ENCODE data around the gene CPAMD8. TPM values are rescaled to one million over a fixed set of nuclear protein-coding genes. Genes with fewer than 3 reads are reported as not detected.

The CPAMD8 gene
- total RNA-seq, 1 experiment from 2014 or later: 0.20 TPM

DNA sequence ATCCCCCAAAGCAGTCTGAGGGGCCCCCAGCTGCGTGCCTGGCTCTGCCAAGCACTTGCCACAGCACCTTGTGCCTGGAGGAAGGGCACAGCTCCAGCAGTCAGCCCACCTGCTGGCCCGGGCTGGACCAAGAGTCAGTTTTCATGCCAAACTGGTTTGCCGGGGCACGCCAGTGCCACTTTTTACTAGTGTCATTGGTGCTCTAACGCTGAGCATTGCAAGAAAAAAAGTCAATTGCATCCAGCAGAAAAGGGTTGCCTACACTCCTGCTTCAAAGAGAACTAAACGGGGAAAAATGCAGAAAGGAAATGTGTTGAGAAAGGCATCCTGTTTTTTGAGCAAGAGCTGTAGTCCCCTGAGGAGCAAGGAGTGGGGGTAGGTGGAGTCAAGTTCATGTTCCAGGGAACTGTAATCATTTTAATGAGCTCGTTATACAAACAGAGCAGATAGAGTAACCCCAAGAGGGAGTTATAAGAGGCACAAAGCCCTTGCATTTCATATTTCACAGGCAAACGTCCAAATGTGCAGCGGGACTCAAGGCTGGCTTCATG, 69.4 kb downstream of the CPAMD8 start:
- POLR2A ChIA-PET: no interaction called here
- no peak overlapping the region for H3K27ac ChIP-seq (ENCODE audit: low read depth, low read length)
- peak; percentile 42; the same call in 1 of the 2 replicates for ATAC-seq

More for the DNA sequence above, 69.4 kb downstream of the CPAMD8 start:
- H3K9ac ChIP-seq (ENCODE audit: low read length): no peak overlapping the region
- peaks cover 8 to 9% of the 10 kb centered on the region in 2 experiments; a peak in 3 of 4 replicates for H3K4me1 ChIP-seq (ENCODE audit: control insufficient read depth in 1 of 2, insufficient read depth in 2 of 2, low read length in 2 of 2)
- DNase-seq (ENCODE audit: low read depth, low spot score): no peak
- no TSS peak for BruUV-seq (replicated peaks)
- H3K9me3 ChIP-seq (ENCODE audit: control insufficient read depth in 1 of 2, insufficient read depth in 1 of 2, low read depth in 1 of 2, low read length in 2 of 2): no peaks in the 10 kb centered on the region
- no peak overlapping the region for H2AFZ ChIP-seq (ENCODE audit: low read depth, low read length, poor library complexity, severe bottlenecking)
- CTCF ChIA-PET: no interaction called here
- H3K4me2 ChIP-seq (ENCODE audit: low read length): no peak overlapping the region
- RAD21 ChIA-PET (ENCODE audit: low non-redundant PET in 1 of 2, low total read pairs in 2 of 2, uncharacterized antibody in 2 of 2, unreplicated experiment in 2 of 2): interaction anchor here in 1 of 2 experiments (0.6 kb wide), 1 partner anchor 73 kb away, joined by 3 read pairs; no protein-coding TSS in a partner anchor
- H4K20me1 ChIP-seq (ENCODE audit: insufficient read depth): no peaks in the 10 kb centered on the region
- intact Hi-C loops (cut with micrococcal nuclease): no loop called here
- no peak for TF ChIP-seq EZH2 (IDR thresholded peaks at IDR 0.05)
- TF ChIP-seq, protein P1, sequence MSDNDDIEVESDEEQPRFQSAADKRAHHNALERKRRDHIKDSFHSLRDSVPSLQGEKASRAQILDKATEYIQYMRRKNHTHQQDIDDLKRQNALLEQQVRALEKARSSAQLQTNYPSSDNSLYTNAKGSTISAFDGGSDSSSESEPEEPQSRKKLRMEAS (IDR thresholded peaks at IDR 0.05): no peak
- no peak for TF ChIP-seq SIN3A (IDR thresholded peaks at IDR 0.05; ENCODE audit: low read depth)
- TF ChIP-seq TCF7L2 (IDR thresholded peaks at IDR 0.05; ENCODE audit: borderline replicate concordance, extremely low read depth, insufficient read depth, insufficient read length): no peak
- TF ChIP-seq, protein P2, sequence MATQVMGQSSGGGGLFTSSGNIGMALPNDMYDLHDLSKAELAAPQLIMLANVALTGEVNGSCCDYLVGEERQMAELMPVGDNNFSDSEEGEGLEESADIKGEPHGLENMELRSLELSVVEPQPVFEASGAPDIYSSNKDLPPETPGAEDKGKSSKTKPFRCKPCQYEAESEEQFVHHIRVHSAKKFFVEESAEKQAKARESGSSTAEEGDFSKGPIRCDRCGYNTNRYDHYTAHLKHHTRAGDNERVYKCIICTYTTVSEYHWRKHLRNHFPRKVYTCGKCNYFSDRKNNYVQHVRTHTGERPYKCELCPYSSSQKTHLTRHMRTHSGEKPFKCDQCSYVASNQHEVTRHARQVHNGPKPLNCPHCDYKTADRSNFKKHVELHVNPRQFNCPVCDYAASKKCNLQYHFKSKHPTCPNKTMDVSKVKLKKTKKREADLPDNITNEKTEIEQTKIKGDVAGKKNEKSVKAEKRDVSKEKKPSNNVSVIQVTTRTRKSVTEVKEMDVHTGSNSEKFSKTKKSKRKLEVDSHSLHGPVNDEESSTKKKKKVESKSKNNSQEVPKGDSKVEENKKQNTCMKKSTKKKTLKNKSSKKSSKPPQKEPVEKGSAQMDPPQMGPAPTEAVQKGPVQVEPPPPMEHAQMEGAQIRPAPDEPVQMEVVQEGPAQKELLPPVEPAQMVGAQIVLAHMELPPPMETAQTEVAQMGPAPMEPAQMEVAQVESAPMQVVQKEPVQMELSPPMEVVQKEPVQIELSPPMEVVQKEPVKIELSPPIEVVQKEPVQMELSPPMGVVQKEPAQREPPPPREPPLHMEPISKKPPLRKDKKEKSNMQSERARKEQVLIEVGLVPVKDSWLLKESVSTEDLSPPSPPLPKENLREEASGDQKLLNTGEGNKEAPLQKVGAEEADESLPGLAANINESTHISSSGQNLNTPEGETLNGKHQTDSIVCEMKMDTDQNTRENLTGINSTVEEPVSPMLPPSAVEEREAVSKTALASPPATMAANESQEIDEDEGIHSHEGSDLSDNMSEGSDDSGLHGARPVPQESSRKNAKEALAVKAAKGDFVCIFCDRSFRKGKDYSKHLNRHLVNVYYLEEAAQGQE (IDR thresholded peaks at IDR 0.05; ENCODE audit: low read depth): no peak
- TF ChIP-seq, protein P3, sequence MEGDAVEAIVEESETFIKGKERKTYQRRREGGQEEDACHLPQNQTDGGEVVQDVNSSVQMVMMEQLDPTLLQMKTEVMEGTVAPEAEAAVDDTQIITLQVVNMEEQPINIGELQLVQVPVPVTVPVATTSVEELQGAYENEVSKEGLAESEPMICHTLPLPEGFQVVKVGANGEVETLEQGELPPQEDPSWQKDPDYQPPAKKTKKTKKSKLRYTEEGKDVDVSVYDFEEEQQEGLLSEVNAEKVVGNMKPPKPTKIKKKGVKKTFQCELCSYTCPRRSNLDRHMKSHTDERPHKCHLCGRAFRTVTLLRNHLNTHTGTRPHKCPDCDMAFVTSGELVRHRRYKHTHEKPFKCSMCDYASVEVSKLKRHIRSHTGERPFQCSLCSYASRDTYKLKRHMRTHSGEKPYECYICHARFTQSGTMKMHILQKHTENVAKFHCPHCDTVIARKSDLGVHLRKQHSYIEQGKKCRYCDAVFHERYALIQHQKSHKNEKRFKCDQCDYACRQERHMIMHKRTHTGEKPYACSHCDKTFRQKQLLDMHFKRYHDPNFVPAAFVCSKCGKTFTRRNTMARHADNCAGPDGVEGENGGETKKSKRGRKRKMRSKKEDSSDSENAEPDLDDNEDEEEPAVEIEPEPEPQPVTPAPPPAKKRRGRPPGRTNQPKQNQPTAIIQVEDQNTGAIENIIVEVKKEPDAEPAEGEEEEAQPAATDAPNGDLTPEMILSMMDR (IDR thresholded peaks at IDR 0.05 in 2 of 3, conservative IDR thresholded peaks at IDR 0.05 in 1 of 3; ENCODE audit: borderline replicate concordance in 1 of 3, insufficient read depth in 1 of 3, low read depth in 2 of 3, low read length in 2 of 3): no peak
- TF ChIP-seq RAD21 (IDR thresholded peaks at IDR 0.05; ENCODE audit: low read depth): no peak
- no peak for TF ChIP-seq CEBPB (IDR thresholded peaks at IDR 0.05; ENCODE audit: low read depth)
- no peak for TF ChIP-seq FOSL1 (IDR thresholded peaks at IDR 0.05; ENCODE audit: low read depth)
- TF ChIP-seq EGR1 (IDR thresholded peaks at IDR 0.05; ENCODE audit: low read depth): no peak
- TF ChIP-seq JUND (IDR thresholded peaks at IDR 0.05): no peak
- no peak for TF ChIP-seq ZFX (IDR thresholded peaks at IDR 0.05)
- no peak for TF ChIP-seq ELF1 (IDR thresholded peaks at IDR 0.05; ENCODE audit: borderline replicate concordance, low read depth)
- TF ChIP-seq POLR2AphosphoS5 (IDR thresholded peaks at IDR 0.05; ENCODE audit: low read depth, low read length): no peak
- TF ChIP-seq POLR2A (IDR thresholded peaks at IDR 0.05; ENCODE audit: borderline replicate concordance, extremely low read depth, insufficient read depth, insufficient read length): no peak
- TF ChIP-seq CBX3 (IDR thresholded peaks at IDR 0.05; ENCODE audit: low read depth): no peak
- TF ChIP-seq, protein P4, sequence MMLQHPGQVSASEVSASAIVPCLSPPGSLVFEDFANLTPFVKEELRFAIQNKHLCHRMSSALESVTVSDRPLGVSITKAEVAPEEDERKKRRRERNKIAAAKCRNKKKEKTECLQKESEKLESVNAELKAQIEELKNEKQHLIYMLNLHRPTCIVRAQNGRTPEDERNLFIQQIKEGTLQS (IDR thresholded peaks at IDR 0.05): no peak
- H3K79me2 ChIP-seq (ENCODE audit: insufficient read depth, low read length): no peaks in the 10 kb centered on the region
- no peaks in the 10 kb centered on the region for H3K9me2 ChIP-seq (ENCODE audit: insufficient read depth)
- no peaks in the 10 kb centered on the region for H3K36me3 ChIP-seq (ENCODE audit: control insufficient read depth in 1 of 2, insufficient read depth in 2 of 2, low read length in 2 of 2)
- 0 out of 2 replicates have a peak, but pooled peaks cover 5% of the 10 kb centered on the region for H3K27me3 ChIP-seq (ENCODE audit: insufficient read depth, low read length)
- H3K4me3 ChIP-seq (replicated peaks in 1 of 2; ENCODE audit: low read depth in 1 of 2, low read length in 2 of 2): no peak overlapping the region
